Endothelial cell of umbilical vein (primary cell): ENCODE data around the gene NBL1. TPM values are rescaled to one million over a fixed set of nuclear protein-coding genes. Genes with fewer than 3 reads are reported as not detected.

Source experiments
- BruUV-seq: library from RNA; stranded (reverse); fragments of 400-500 nt; replicated peaks from 2 replicates; lab custom pipeline; 2021; lab: Mats Ljungman, UMichigan
- CTCF ChIA-PET: fragments of 300-600, 350-600 bp; sonication (Branson Sonifier 250); formaldehyde crosslinking; loops from one replicate; lab custom pipeline; 2021; ENCODE audit warnings: antibody characterized with exemption, inconsistent platforms; lab: Charles Lee
- POLR2A ChIA-PET: fragments of 300-600, 350-600 bp; sonication (Branson Sonifier 250); formaldehyde crosslinking; loops from one replicate; lab custom pipeline; 2021; ENCODE audit warnings: antibody characterized with exemption, inconsistent platforms; lab: Charles Lee
- DNase-seq: peaks from one replicate; pipeline ENCODE4 v3.0.0-alpha.2; 2011; ENCODE audit warnings: low read depth, low spot score
- FAIRE-seq: peaks from 2 replicates; lab custom pipeline; 2011; peaks lifted over from hg19 to GRCh38; lab: Jason Lieb, UNC
- H2AFZ ChIP-seq: 2 replicates; pipeline ENCODE4 v1.6.0; 2012; ENCODE audit warnings: low read depth, low read length, control low read depth, inconsistent platforms
- H3K27ac ChIP-seq: 2 replicates; pipeline ENCODE4 v1.5.1; 2011; ENCODE audit warnings: low read depth, mild to moderate bottlenecking, control low read depth, low read length, moderate library complexity; ENCODE audit not compliant: insufficient read depth
- H3K27me3 ChIP-seq, 2 experiments: 2 replicates each; pipeline versions ENCODE4 v1.6.0 to v1.6.1; 2011; ENCODE audit warnings: low read length in 2 of 2, mixed read lengths in 1 of 2; ENCODE audit not compliant: control insufficient read depth in 2 of 2, insufficient read depth in 2 of 2
- H3K36me3 ChIP-seq, 2 experiments: 2 replicates in 1 of 2; 3 replicates in 1 of 2; pipeline ENCODE4 v1.5.1; 2011; ENCODE audit warnings: low read length in 2 of 2, mild to moderate bottlenecking in 1 of 2, moderate library complexity in 1 of 2; ENCODE audit not compliant: control insufficient read depth in 2 of 2, insufficient read depth in 2 of 2; ENCODE audit errors: extremely low read depth in 1 of 2
- H3K4me1 ChIP-seq: 3 replicates; pipeline ENCODE4 v1.5.1; 2011; ENCODE audit warnings: mild to moderate bottlenecking, low read length; ENCODE audit not compliant: control insufficient read depth, insufficient read depth; ENCODE audit errors: extremely low read depth
- H3K4me2 ChIP-seq: 2 replicates; pipeline ENCODE4 v1.6.1; 2011; ENCODE audit warnings: low read length, control low read depth, mixed read lengths; ENCODE audit not compliant: insufficient read depth
- H3K4me3 ChIP-seq, 3 experiments: fragments of 200-600 bp in 1 of 3; sonication (generic), shearing (Covaris generic) in 1 of 3; replicated peaks in 1 of 3; 2 replicates each; pipeline ENCODE4 v1.5.1; 2011 to 2016; ENCODE audit warnings: control low read depth in 3 of 3, low read length in 3 of 3, mild to moderate bottlenecking in 2 of 3, inconsistent platforms in 1 of 3, low read depth in 1 of 3, moderate library complexity in 1 of 3; ENCODE audit not compliant: insufficient read depth in 1 of 3
- H3K79me2 ChIP-seq: 2 replicates; pipeline ENCODE4 v1.6.0; 2012; ENCODE audit warnings: low read length, inconsistent platforms; ENCODE audit not compliant: control insufficient read depth, insufficient read depth
- H3K9ac ChIP-seq: replicated peaks from 2 replicates; pipeline ENCODE3; 2011; ENCODE audit warnings: low read length, control low read depth; ENCODE audit not compliant: insufficient read depth; ENCODE audit errors: extremely low read depth
- H3K9me1 ChIP-seq: replicated peaks from 3 replicates; pipeline ENCODE4 v1.6.0; 2011; ENCODE audit warnings: mild to moderate bottlenecking, low read length; ENCODE audit not compliant: control insufficient read depth, insufficient read depth; ENCODE audit errors: extremely low read depth
- H3K9me3 ChIP-seq: replicated peaks from 2 replicates; pipeline ENCODE4 v1.5.1; 2012; ENCODE audit warnings: low read length, inconsistent platforms; ENCODE audit not compliant: control insufficient read depth, insufficient read depth
- H4K20me1 ChIP-seq: replicated peaks from 2 replicates; pipeline ENCODE3; 2011; ENCODE audit warnings: mild to moderate bottlenecking, low read length; ENCODE audit not compliant: control insufficient read depth, insufficient read depth; ENCODE audit errors: extremely low read depth
- CTCF ChIP-seq, 2 donors: IDR thresholded peaks; 1 replicate in 1 of 2; 2 replicates in 1 of 2; pipeline ENCODE4 v1.5.1; 2011; ENCODE audit warnings: low read length in 2 of 2, mild to moderate bottlenecking in 2 of 2, moderate library complexity in 2 of 2, control low read depth in 1 of 2, inconsistent platforms in 1 of 2, low read depth in 1 of 2; ENCODE audit not compliant: insufficient read depth in 1 of 2; ENCODE audit errors: extremely low read depth in 1 of 2
- EZH2 ChIP-seq: IDR thresholded peaks from 2 replicates; pipeline ENCODE4 v1.6.1; 2012; ENCODE audit warnings: borderline replicate concordance, low read depth, mild to moderate bottlenecking, moderate library complexity, low read length, inconsistent platforms; ENCODE audit not compliant: severe bottlenecking
- FOS ChIP-seq: IDR thresholded peaks from 2 replicates; pipeline ENCODE4 v1.6.1; 2011; ENCODE audit warnings: mild to moderate bottlenecking, low read length, moderate library complexity, borderline replicate concordance; ENCODE audit not compliant: insufficient read depth
- GATA2 ChIP-seq: IDR thresholded peaks from 2 replicates; pipeline ENCODE4 v1.7.0; 2011; ENCODE audit warnings: low read depth, mild to moderate bottlenecking, moderate library complexity, mixed read lengths, low read length; ENCODE audit not compliant: insufficient read length, insufficient read depth
- JUN ChIP-seq: IDR thresholded peaks from 2 replicates; pipeline ENCODE4 v1.6.1; 2011; ENCODE audit warnings: borderline replicate concordance, low read depth; ENCODE audit not compliant: insufficient read length, insufficient read depth
- MAX ChIP-seq: IDR thresholded peaks from 2 replicates; pipeline ENCODE4 v1.6.1; 2011; ENCODE audit not compliant: insufficient read depth, insufficient read length
- MYC ChIP-seq: IDR thresholded peaks from one replicate; pipeline ENCODE4 v1.6.1; 2011; ENCODE audit warnings: mild to moderate bottlenecking, low read depth, low read length
- POLR2A ChIP-seq: IDR thresholded peaks from 2 replicates; pipeline ENCODE4 v1.6.1; 2012; ENCODE audit warnings: low read depth, mild to moderate bottlenecking, control low read depth, low read length
- POLR2AphosphoS5 ChIP-seq: IDR thresholded peaks from 2 replicates; pipeline ENCODE4 v1.6.1; 2012; ENCODE audit warnings: low read depth, mild to moderate bottlenecking, control low read depth, low read length, moderate library complexity; ENCODE audit not compliant: insufficient read depth
- dilution Hi-C: fragments of 300-500 bp; cut with MboI; formaldehyde crosslinking; loops from one replicate; pipeline ENCODE4 v1.15.0; 2019; ENCODE audit warnings: low sequenced_read_pairs; ENCODE audit not compliant: extremely low pct_ligation_motif_present
- intact Hi-C: fragments of 100-400 bp; cut with micrococcal nuclease; formaldehyde crosslinking; loops from one replicate; pipeline ENCODE4 v1.10.0; 2022
- polyA plus RNA-seq, 4 experiments: library from polyadenylated mRNA; depleted of rRNA in 3 of 4; stranded (reverse) in 3 of 4; unstranded in 1 of 4; fragments of >200 nt; gene quantifications; 2 replicates each; pipeline versions ENCODE4 v1.2.1 to v1.2.3, GENCODE V29; 2011 to 2012; ENCODE audit warnings: missing spikeins in 1 of 4
- total RNA-seq: library from RNA; stranded (reverse); gene quantifications from 2 replicates; pipeline ENCODE4 v1.2.3, GENCODE V29; 2021

NBL1 gene
- total and polyA plus RNA-seq, 2 donors (not counting 3 experiments of a cell fraction or from before 2014, with no cell fraction given), result 36.2 to 40.5 TPM

GRCh38 chr1:19698181-19698580 lies 54.1 kb downstream of the NBL1 start:
- Histone ChIP-seq H4K20me1 (no peaks in the 10 kb centered on the region), H3K4me2 (no peak overlapping the region), H3K79me2 (no peaks in the 10 kb centered on the region), H3K4me1 (no peaks in the 10 kb centered on the region), H3K27ac (no peak overlapping the region), H3K27me3 (no peaks in the 10 kb centered on the region), H2AFZ (no peak overlapping the region), H3K4me3 (no peak overlapping the region), H3K9me1 (no peaks in the 10 kb centered on the region), H3K9me3 (no peaks in the 10 kb centered on the region), H3K36me3 (no peaks in the 10 kb centered on the region), H3K9ac (no peak overlapping the region)
- BruUV-seq, result no TSS peak
- FAIRE-seq, result no peak
- dilution Hi-C loops, result no loop called here
- DNase-seq, result no peak
- TF ChIP-seq CTCF (IDR thresholded peaks at IDR 0.05; ENCODE audit: extremely low read depth in 1 of 2, insufficient read depth in 1 of 2, low read depth in 1 of 2, low read length in 2 of 2) (no peak), MYC (no peak), POLR2AphosphoS5 (no peak), FOS (no peak), EZH2 (no peak), JUN (no peak), MAX (no peak), POLR2A (no peak), GATA2 (no peak)
- CTCF ChIA-PET, result interaction anchor here (0.9 kb wide), 1 partner anchor 8 kb away, joined by 3 read pairs; no protein-coding TSS in a partner anchor
- POLR2A ChIA-PET, result no interaction called here
- intact Hi-C loops, result no loop called here
